Stimulated activated CD4-positive, alpha-beta T cell treated with anti-CD3 and anti-CD28 coated beads, TNF-alpha, amount 100 ng/mL, for 48 hours (primary cell): Measurements from ENCODE around the gene CD151.

Experiments
- DNase-seq, 3 donors: peaks; one replicate each; pipeline ENCODE4 v3.0.0-alpha.2; 2020; ENCODE audit warnings: low read depth in 3 of 3

The CD151 gene

DNA sequence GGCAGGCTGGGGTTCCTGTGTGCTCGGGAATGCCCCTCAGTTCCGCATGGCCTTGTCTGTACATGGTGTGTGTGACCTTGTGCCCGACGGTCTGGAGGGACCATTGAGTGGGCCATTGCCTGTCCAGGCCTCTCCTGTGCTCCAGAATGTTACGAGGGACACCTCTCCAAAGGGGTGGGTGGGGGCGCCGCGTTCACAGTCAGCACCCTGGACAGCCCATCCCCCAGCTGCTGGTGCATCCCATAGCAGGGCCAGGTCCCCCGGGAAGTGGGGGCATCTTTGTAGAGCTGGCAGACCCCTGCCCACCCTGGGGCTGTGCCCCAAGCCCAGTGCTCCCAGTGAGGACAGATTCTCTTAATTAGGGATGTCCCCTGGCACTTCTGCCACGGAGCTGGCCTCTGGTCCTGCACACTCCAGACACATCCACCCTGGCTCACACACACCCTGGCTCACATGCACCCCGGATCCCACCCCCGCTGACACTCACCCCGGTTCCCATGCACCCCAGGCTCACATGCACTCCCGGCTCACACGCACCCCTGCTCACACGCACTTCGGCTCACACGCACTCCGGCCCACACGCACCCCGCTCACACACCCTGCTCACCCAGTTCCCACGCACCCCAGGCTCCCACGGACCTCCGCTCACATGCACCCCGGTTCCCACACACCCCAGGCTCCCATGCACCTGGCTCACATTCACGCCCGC is 25.5 kb downstream of the CD151 start:
- DNase-seq = no peak

DNA sequence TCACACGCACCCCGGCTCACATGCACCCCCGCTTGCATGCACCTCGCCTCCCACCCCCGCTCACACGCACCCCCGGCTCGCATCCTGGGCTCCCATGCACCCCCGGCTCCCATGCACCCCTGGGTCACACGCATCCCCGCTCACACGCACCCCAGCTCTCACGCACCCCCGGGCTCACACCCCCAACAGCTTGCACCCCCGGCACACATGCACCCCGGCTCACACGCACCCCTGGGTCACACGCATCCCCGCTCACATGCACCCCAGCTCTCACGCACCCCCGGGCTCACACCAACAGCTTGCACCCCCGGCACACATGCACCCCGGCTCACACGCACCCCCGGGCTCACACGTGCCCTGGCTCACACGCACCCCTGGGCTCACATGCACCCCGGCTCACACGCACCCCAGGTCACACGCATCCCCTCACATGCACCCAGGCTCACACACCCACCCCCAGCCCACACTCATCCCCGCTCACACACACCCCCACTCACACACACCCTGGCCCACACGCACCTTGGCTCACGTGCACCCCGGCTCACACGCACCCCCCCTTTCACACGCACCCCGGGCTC is 26.1 kb downstream of the CD151 start:
- no peak for DNase-seq

DNA sequence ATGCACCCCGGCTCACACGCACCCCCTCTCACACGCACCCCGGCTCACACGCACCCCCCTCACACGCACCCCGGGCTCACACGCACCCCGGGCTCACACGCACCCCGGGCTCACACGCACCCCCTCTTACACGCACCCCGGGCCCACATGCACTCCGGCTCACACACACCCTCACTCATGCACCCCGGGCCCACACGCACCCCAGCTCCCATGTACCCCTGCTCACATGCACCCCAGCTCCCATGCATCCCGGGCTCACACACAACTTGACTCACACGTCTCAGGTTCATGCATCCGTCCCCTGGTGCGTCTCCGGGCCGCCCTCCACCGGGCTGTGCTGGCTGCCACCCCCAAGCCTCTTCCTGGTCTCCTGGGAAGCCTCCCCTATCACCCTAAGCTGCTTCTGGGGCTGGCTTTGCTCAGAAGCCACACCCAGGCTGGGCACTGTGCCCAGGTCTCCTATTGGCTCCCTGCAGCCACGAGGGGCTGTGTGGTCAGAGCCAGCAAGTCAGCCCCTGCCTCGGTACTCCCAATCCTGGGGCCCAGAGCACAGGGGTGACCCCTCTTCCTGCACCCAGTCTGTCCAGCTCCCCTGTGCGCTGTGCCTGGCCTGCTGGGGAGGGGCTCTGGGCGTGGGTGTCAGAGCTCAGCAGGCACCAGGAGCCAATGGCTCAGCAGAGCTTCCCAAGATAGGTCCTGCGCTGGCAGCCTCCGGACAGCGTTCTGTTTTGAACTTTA is 26.8 kb downstream of the CD151 start:
- DNase-seq = no peak

DNA sequence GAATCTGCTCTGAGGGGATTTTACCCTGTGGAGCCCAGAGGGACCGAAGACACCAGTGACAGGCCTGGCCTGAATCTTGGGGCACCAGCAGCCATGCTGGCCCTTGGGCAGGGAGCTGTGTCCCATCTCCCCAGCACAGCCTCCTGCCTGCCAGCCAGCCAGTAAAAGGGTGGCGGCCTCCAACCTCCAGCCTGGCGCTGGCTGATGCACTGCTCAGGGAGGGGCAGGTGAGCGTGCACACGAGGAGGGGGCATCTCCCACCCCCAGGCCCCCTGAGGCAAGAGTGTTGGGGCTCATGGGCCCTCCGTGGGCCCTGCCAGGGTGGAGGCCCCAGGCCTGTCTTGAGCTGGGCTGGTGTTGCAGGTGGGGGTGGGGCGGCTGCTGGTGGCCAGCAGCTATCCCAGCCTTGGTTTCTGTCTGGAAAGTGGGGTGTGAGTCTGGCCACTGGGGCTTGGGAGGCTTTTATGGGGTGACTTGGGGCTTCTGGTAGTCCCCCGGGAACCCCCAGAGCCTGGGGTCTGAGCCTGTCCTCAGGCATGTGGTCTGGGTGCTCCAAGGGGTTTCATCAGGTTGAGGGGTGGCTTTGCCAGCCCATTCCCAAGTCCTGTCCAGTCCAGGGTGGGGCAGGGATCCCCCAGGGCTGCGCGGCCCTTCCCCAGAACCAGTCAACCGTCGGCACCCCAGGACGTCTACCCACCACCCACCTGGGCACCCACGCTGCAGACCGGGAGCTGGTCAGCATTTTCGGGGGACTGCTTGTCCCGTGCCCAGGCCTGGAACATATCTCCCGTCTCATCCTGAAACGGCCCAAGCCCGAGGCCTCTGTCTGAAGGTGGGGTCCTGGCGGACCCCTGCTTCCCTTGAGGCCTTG is 27.7 kb downstream of the CD151 start:
- DNase-seq = no peak

DNA sequence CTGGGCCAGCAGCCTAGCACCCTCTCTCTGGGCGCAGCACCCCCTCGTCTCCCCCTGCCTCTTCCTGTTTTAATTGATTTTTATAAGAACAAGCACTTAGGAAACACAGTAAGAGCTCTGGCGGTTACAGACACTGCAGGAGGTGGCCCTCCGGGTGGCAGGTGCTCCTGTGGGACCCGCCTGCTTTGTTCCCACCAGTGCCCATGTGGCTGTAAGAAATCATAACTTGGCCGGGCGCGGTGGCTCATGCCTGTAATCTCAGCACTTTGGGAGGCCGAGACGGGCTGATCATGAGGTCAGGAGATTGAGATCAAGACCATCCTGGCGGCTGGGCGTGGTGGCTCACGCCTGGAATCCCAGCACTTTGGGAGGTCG is 28.3 kb downstream of the CD151 start:
- no peak for DNase-seq

DNA sequence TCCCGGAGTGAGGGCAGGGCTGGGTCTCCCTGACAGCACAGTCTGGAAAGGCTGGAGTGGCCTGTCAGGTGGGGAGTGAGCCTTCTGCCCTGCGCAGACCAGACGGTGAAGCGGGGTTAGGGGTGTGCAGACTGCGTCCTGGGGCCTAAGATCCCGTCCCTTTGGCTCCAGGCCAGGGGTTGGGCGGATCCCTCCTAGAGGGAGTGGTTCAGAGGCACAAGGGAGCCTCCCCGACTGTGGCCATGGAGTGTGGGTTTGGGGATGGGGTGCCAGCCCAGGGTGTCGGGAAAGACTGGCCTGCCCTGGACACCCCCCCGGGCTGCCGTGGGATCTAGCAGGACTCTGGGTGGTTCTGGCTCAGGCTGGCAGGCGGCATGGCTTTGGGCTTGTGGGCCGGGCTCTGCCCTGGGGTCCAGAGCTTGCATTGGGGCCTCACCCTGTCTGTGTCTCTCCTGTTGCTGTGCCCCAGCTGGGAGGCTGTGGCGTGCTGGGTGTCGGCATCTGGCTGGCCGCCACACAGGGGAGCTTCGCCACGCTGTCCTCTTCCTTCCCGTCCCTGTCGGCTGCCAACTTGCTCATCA is 29.4 kb downstream of the CD151 start:
- DNase-seq = no peak

DNA sequence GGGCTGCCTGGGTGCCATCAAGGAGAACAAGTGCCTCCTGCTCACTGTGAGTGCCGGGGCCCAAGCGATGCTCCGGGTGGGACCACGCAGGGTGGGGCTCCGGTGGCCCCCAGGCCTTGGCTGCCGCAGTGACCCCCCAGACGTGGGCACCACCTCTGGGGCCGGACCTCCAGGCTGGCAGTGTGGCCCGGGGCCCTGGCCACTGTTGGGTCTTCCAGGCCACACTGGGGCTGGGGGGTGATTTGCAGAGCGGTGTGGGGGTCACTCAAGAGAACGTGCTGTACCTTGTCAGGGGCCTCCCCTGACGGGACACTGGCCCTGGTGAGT is 29.9 kb downstream of the CD151 start:
- DNase-seq = no peak

DNA sequence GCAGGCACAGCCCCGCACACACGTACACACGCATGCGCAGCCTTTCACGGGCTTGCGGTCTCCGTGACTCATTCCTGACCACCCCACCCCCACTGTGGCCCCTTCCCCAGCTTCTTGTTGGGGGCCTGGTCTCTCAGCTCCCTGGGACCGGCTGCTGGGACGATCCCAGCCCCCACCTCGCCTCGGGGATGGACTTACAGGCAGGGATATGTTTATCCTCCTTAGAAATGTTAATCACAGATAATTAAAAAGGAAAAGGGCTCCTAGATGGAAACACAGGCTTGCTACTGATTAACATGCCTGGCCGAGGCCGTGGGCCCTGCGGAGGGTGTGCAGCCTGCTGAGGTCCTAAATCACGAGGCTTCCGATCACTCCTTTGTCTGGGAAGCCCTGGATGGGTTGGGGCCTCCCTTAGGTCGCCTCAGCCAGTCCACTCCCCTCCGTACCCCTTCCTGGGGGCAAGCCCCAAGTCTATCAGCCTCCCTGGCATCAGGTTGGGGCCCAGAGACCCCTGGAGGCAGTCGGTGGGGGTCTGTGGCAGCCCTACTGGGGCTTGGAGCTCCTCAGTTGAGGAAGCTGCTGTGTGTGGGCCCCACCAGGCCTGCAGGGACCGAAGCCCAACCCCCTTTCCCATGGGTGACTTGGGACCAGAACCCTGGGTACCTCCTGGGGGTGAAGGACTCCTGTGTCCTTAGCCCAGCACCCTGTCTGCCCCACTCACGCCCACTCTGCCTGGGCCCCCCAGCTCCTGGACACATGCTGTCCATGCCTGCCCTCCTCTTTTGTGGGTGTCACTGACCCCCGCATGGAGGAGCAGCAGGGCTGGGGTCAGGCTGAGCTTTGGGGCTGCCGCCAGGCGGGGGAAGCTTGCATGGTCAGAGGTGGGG is 30.5 kb downstream of the CD151 start:
- no peak for DNase-seq

DNA sequence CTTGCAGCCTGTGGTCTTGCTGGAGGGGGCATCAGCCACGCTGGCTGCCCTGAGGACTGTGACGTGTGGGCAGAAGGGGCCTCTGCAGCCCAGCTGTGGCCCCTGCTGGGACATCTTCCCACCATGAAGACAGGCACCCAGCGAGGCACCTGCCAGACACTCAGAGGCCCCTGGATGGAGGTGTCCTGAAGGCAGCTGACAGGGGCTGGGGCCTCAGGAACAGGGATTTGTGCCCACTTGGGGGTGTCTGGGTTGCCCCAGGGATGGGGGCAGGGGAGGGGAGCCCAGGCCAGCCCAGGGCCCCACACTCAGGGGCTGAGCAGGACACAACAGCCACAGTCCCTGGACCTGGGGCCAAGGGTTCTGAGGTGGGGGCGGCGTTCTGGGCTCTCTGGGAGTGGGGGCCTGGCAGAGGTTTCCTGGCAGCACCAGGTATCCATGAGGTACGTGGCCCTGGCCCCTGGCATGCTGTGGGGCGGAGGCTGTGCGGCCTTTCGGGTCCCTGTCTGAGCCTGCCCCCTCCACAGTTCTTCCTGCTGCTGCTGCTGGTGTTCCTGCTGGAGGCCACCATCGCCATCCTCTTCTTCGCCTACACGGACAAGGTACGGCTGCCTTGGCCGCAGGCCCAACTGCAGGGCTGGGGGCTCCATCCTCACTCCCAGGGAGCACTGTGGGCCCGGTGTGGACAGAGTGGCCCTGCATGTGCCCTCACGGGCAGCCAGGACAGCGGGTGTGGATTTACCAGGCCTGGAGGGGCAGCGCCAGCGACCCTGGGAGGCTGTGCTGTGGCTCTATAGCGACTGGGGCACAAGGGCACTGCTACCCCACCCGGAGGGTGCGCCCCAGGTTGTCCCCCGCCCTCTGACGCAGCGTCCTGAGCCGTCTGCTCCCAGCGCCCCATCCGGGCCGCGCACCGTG is 31.4 kb downstream of the CD151 start:
- no peak for DNase-seq

DNA sequence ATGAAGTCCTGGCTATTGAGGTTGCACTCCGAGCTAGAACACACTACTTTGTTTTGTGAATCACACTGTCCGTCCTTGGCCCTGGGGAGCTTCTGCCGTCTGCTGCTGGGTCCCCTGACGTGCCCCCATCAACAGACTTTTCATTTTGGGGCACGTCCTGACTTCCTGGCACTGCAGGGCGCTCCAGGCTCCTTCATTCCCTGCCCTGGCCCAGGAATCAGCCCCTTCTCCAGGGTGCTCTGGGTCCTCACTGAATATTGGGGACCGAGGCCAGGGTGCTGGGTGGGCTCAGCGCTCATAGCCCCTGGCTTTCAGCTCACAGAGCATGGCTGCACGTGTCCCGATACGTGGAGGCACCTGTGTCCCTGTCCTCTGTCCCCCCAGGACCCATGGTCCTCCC is 32.1 kb downstream of the CD151 start:
- DNase-seq = no peak

DNA sequence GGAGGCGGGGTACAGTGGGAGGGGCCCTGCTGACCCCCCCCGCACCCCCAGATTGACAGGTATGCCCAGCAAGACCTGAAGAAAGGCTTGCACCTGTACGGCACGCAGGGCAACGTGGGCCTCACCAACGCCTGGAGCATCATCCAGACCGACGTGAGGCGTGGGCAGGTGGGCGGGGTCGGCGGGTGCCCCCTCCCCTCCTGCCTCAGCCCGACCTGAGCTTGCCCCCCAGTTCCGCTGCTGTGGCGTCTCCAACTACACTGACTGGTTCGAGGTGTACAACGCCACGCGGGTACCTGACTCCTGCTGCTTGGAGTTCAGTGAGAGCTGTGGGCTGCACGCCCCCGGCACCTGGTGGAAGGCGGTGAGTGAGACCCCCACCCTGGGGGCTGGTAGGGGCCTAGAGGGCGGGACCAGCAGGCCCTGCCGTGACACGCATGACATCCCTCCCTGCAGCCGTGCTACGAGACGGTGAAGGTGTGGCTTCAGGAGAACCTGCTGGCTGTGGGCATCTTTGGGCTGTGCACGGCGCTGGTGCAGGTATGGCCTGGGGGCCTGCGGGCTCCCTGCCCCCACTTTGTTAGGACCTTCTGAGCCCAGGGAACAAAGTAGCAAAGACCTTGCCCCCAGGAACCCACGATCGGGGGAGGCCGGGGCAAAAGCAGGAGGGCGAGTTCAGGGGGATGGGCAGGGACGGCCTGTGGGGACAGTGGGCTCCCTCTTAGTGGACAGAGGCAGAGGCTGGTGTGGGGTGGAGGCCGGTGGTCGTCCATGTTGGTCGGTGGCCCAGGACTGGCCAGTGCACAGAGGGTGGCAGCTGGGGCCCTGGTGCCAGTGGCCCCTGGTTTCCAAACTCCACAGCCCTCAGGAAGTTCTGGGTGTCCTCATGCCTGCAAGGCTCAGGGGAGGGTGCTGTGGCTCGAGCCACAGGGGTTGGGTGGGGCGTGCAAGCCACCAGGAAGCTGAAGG is 33.0 kb downstream of the CD151 start:
- no peak for DNase-seq

DNA sequence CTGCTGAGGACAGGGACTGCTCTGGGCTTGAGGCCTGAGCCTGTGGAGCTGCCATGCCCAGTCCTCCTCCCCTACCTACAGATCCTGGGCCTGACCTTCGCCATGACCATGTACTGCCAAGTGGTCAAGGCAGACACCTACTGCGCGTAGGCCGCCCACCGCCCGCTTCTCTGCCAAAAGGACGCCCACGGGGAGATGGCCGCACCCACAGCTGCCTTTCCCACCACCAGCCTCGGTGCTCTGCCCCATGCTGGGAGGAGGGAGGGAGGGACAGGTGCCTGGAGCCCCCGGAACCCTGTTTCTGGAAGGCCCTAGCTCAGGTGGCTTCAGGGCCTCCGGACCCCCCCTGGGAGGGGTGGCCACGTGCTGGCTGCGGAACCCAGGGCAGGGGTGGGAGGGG is 33.7 kb downstream of the CD151 start:
- no peak for DNase-seq

DNA sequence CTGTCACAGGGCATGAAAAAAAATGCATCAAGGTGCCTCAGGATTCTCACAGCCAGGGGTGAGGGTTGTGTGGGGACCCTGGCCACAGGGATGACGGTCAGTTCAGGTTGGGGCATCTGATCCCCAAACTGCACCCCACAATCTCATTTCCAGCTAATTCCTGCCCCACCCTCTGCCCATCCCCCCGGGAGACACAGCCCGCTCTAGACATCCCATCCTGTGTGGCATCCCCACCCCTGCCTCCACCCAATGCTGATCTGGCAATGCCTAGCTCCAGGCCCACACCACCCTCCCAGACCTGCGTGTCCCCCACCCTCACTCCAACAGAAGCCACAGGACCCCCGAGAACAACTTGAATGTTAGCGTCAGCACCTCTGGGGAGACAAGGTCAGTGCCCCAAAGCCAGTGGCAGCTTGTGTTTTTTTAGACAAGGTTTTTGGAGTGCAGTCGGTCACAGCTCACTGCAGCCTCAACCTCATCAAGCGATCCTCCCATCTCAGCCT is 35.2 kb downstream of the CD151 start:
- DNase-seq = no peak

DNA sequence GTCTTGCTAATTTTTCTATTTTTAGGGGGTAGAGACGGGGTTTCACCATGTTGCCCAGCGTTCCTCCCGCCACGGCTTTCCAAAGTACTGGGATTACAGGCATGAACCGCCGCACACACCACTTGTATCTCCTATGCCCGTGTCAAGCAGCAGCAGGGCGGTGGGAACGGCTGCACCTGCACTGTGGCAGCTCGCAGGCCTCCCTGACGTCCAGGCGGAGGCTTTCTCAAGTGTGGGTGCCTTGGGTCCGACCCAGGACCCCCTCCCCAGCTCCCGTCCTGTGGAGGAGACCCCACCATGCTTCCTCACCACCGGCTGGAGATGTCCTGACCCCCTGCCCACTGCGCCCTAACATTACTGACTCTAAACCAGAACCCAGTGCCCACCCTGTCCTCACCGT is 35.6 kb downstream of the CD151 start:
- DNase-seq = no peak

DNA sequence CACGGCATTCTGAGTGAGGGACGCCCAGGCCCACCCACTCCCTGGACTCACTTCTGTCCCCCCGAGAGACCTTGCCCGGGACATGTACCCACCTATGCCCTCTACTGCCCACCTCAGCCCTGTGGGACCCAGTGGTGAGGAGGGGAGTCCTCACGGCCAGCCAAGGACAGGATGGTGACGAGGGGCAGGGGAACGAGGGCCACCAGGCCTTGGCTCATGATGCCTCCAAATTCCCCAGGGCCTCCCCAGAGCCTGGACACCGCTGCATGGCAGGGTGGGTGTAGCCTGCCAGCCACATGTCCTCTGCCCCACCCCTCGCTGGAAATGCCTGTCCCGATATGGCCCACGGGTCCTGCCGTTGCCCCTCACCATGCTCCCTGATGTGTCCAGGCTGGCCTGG is 36.0 kb downstream of the CD151 start:
- DNase-seq = no peak

DNA sequence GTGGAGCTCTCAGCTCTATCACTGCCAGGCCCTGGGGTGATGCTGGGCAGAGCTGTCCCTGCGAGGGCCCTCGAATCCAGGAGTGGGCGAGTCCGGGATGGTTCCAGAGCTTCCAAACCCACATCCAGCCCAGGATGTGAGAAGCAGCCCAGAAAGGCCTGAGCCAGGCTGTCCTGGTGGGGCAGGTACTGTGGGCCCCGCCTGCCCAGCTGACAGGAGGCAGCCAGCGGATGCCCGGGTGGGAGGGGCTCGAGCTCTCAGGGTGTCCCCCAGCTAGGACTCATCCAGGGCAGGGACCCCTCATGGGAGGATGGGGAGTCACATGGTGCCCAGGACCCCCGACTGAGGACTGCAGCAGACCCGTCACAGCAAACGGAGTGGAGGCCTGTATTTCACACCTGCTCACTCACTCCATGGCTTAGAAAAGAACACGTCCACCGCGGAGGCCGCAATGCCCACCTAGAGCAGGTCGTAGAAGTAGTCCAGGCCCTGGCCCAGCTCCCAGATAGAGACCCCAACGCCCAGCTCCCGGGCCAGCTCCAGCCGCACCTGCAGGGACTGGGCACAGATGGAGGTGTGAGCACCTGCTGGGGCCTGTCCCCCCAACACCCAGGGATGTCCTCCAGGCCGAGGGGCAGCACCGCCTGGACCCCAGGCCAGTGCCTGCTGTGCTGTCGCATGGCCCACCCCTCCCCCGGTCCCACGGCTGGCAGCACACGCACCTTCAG is 36.8 kb downstream of the CD151 start:
- DNase-seq = no peak

DNA sequence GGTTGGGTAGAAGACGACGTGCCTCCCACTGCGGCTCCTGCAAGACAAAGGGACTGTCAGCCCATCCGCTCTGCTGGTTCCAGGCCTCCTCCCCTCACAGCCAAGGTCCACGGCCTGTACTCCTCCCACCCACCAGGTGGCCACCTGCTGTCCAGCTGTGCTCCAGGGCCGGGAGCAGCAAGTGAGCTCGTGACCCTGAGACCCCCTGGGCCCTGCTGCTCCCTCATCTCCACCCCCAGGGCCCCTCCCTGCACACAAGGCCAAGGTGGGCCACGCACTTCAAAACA is 37.3 kb downstream of the CD151 start:
- no peak for DNase-seq

DNA sequence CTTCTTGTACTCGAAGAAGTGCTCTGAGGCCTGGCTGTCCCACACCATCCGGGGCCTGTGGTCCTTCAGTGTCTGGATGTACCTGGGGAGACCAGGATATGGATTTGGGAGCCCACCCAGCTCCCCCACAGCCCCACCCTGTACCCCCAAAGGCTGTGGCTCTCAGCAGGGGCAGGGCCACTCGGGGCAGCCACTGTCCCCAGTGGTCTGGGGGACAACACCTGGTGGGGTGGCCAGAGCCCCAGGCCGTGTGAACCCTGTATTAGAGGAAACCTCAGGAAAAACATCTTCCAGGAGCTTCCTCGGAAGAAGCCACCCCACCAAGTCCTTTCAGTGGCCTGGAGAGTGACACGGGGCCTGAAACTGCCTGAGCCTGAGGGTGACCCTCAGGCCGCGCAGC is 37.7 kb downstream of the CD151 start:
- DNase-seq = no peak
